Nephron progenitor cell (in vitro differentiated cells): ENCODE measurements around the gene PDRG1.
A peak's percentile ranks its signal among the peaks of the same experiment; 100 is the strongest.

Source experiments
- DNase-seq: peaks from one replicate; pipeline ENCODE4 v3.0.0; 2021
- H3K27ac Mint-ChIP-seq: 2 replicates; pipeline ENCODE4 v1.8.0; 2021; ENCODE audit warnings: mild to moderate bottlenecking, moderate library complexity, mixed read lengths
- H3K27me3 Mint-ChIP-seq: 2 replicates; pipeline ENCODE4 v1.8.0; 2021; ENCODE audit warnings: mild to moderate bottlenecking, low read depth, mixed read lengths; ENCODE audit not compliant: poor library complexity
- H3K36me3 Mint-ChIP-seq: 2 replicates; pipeline ENCODE4 v1.8.0; 2021; ENCODE audit warnings: low read depth, mixed read lengths
- H3K4me1 Mint-ChIP-seq: 2 replicates; pipeline ENCODE4 v1.8.0; 2021; ENCODE audit warnings: mixed read lengths
- H3K4me3 Mint-ChIP-seq: 2 replicates; pipeline ENCODE4 v1.8.0; 2021; ENCODE audit warnings: mild to moderate bottlenecking, moderate library complexity, mixed read lengths
- H3K9me3 Mint-ChIP-seq: 2 replicates; pipeline ENCODE4 v1.8.0; 2021; ENCODE audit warnings: mild to moderate bottlenecking, moderate library complexity, mixed read lengths
- CTCF ChIP-seq: fragments of 200-600 bp; sonication (generic); IDR thresholded peaks from 2 replicates; pipeline ENCODE4 v1.5.0; 2021; ENCODE audit warnings: antibody characterized with exemption

PDRG1 gene

GRCh38 chr20:31972471-31973021, 20.7 kb upstream of the PDRG1 start:
- H3K27ac Mint-ChIP-seq, result peak overlapping the region; percentile 97
- TF ChIP-seq CTCF, result no peak
- H3K4me3 Mint-ChIP-seq, result peak overlapping the region; percentile 77
- H3K4me1 Mint-ChIP-seq, result peaks cover 89% of the 10 kb centered on the region
- peak; percentile 30 for DNase-seq
- H3K9me3 Mint-ChIP-seq, result no peaks in the 10 kb centered on the region
- no peaks in the 10 kb centered on the region for H3K36me3 Mint-ChIP-seq
- H3K27me3 Mint-ChIP-seq, result peaks cover 11% of the 10 kb centered on the region

GRCh38 chr20:31969991-31970390, 18.1 kb upstream of the PDRG1 start:
- DNase-seq, result no peak
- Mint-ChIP-seq H3K36me3 (no peaks in the 10 kb centered on the region), H3K4me1 (peaks cover 88% of the 10 kb centered on the region), H3K4me3 (peak overlapping the region; percentile 92), H3K9me3 (no peaks in the 10 kb centered on the region), H3K27ac (no peak overlapping the region), H3K27me3 (peaks cover 19% of the 10 kb centered on the region)
- TF ChIP-seq CTCF, result no peak

- no peak overlapping the region for H3K27ac Mint-ChIP-seq
- peaks cover 23% of the 10 kb centered on the region for H3K27me3 Mint-ChIP-seq
- no peaks in the 10 kb centered on the region for H3K9me3 Mint-ChIP-seq
- H3K36me3 Mint-ChIP-seq, result no peaks in the 10 kb centered on the region
- TF ChIP-seq CTCF, result no peak
- peaks cover 82% of the 10 kb centered on the region for H3K4me1 Mint-ChIP-seq
- peak; percentile 98 for DNase-seq
- peak overlapping the region; percentile 92 for H3K4me3 Mint-ChIP-seq
Observed at GRCh38 chr20:31968291-31969126, 16.7 kb upstream of the PDRG1 start.

- H3K4me1 Mint-ChIP-seq, result peaks cover 80% of the 10 kb centered on the region
- no peaks in the 10 kb centered on the region for H3K9me3 Mint-ChIP-seq
- peak within 1 kb of the TSS; percentile 92 for H3K4me3 Mint-ChIP-seq
- peak; percentile 70 for DNase-seq
- peaks cover 26% of the 10 kb centered on the region for H3K27me3 Mint-ChIP-seq
- no peak for TF ChIP-seq CTCF
- H3K36me3 Mint-ChIP-seq, result no peaks in the 10 kb centered on the region
- H3K27ac Mint-ChIP-seq, result no peak within 1 kb of the TSS
Observed at GRCh38 chr20:31967830-31968249, 16.0 kb upstream of the PDRG1 start, which contains the start of gene XKR7. TSS of gene XKR7 (plus strand) at chr20:31968151. CDS start at chr20:31968176, 25 bp downstream.

GRCh38 chr20:31966991-31967655, 15.3 kb upstream of the PDRG1 start:
- peaks cover 29% of the 10 kb centered on the region for H3K27me3 Mint-ChIP-seq
- H3K27ac Mint-ChIP-seq, result no peak overlapping the region
- TF ChIP-seq CTCF, result no peak
- no peak for DNase-seq
- H3K4me1 Mint-ChIP-seq, result peaks cover 77% of the 10 kb centered on the region
- peak overlapping the region; percentile 84 for H3K4me3 Mint-ChIP-seq
- H3K9me3 Mint-ChIP-seq, result no peaks in the 10 kb centered on the region
- H3K36me3 Mint-ChIP-seq, result no peaks in the 10 kb centered on the region
